Glutamatergic neuron (in vitro differentiated cells): ENCODE results near the gene MPP1. TPM values are rescaled to one million over a fixed set of nuclear protein-coding genes. Genes with fewer than 3 reads are reported as not detected.

Source experiments
- DNase-seq: peaks from one replicate; pipeline ENCODE4 v3.0.0; 2022
- H3K27ac Mint-ChIP-seq: one replicate; pipeline ENCODE4 v1.8.0; 2020; ENCODE audit warnings: mild to moderate bottlenecking, mixed read lengths, inconsistent platforms; ENCODE audit not compliant: unreplicated experiment
- H3K27me3 Mint-ChIP-seq: one replicate; pipeline ENCODE4 v1.8.0; 2020; ENCODE audit warnings: mild to moderate bottlenecking, moderate library complexity, mixed read lengths, inconsistent platforms; ENCODE audit not compliant: unreplicated experiment
- H3K36me3 Mint-ChIP-seq: one replicate; pipeline ENCODE4 v1.8.0; 2020; ENCODE audit warnings: mild to moderate bottlenecking, mixed read lengths, inconsistent platforms; ENCODE audit not compliant: unreplicated experiment
- H3K4me1 Mint-ChIP-seq: one replicate; pipeline ENCODE4 v1.8.0; 2020; ENCODE audit warnings: mild to moderate bottlenecking, low read depth, mixed read lengths, inconsistent platforms; ENCODE audit not compliant: unreplicated experiment
- H3K4me3 Mint-ChIP-seq: one replicate; pipeline ENCODE4 v1.8.0; 2020; ENCODE audit warnings: mild to moderate bottlenecking, mixed read lengths, inconsistent platforms; ENCODE audit not compliant: unreplicated experiment
- H3K9me3 Mint-ChIP-seq: one replicate; pipeline ENCODE4 v1.8.0; 2020; ENCODE audit warnings: mild to moderate bottlenecking, moderate library complexity, mixed read lengths, inconsistent platforms; ENCODE audit not compliant: unreplicated experiment
- total RNA-seq: library from RNA; stranded (reverse); fragmentation: NEBNext Ultra II Directional; extraction: Animal tissue kit (Norgen Biotek cat#: 25700); gene quantifications from one replicate; pipeline ENCODE4 v1.2.1, GENCODE V29; 2021; ENCODE audit not compliant: unreplicated experiment
- TF ChIP-seq, protein P1 (sequence below): fragments of 200-600 bp; sonication (generic); IDR thresholded peaks from one replicate; pipeline ENCODE4 v1.5.0; 2021; ENCODE audit not compliant: partially characterized antibody, unreplicated experiment

Gene MPP1
- total RNA-seq, 1 donor from 2014 or later: 12.7 TPM

DNA sequence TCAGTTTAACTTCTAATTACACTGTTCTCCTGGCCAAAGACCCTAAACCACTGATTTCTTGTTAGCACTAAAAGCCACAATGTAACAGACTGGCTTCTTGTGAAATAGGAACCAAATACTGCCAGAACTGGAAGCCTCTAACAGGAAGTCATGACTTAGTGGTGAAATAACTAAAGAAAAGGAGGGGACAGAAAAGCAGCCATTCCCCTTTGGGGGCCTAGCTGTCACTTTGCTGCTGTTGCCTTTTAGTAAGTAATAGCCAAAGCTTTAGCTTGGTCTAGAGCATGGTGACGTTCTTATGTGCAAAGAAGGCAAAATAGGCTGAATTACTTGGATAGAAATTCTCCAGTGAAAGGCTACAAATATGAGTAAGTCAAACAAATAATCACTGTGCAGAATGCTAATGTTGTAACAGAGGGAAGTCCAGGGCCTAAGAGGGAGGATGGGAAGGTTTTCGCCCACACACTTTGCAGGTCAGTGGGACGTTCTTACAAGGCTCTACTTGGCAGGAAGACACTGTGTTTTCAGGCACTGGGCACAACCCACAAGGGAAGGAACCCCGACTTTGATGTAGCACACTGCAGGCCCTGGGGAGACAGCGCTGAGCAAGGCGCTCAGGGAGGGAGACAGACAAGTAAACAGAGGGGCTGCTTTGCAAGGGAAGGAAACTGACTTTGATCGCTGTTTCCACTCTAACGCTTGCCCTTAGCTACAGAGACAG is 71.1 kb downstream of the MPP1 start:
- H3K9me3 Mint-ChIP-seq: no peaks in the 10 kb centered on the region
- no peak for DNase-seq

DNA sequence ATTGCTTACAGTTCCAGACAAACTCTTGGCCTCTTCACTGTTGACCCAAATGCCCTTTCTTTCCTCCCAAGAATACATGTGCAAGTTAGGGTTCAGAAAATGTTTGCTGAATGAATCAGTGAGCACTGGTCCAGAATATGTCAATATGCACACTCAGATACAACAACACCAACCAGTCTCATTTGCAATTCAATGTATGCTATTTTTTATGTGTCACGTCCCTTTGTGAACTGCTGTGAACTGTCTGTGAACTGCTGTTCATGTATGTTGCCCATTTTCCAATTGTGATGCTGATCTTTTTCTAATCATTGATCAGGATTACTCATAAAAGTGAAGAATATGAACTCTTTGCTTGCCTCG is 72.2 kb downstream of the MPP1 start:
- no peaks in the 10 kb centered on the region for H3K36me3 Mint-ChIP-seq
- H3K4me3 Mint-ChIP-seq: no peak overlapping the region
- no peak overlapping the region for H3K27ac Mint-ChIP-seq
- H3K27me3 Mint-ChIP-seq: no peaks in the 10 kb centered on the region
- TF ChIP-seq, protein P1, sequence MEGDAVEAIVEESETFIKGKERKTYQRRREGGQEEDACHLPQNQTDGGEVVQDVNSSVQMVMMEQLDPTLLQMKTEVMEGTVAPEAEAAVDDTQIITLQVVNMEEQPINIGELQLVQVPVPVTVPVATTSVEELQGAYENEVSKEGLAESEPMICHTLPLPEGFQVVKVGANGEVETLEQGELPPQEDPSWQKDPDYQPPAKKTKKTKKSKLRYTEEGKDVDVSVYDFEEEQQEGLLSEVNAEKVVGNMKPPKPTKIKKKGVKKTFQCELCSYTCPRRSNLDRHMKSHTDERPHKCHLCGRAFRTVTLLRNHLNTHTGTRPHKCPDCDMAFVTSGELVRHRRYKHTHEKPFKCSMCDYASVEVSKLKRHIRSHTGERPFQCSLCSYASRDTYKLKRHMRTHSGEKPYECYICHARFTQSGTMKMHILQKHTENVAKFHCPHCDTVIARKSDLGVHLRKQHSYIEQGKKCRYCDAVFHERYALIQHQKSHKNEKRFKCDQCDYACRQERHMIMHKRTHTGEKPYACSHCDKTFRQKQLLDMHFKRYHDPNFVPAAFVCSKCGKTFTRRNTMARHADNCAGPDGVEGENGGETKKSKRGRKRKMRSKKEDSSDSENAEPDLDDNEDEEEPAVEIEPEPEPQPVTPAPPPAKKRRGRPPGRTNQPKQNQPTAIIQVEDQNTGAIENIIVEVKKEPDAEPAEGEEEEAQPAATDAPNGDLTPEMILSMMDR: no peak
- peaks cover 4% of the 10 kb centered on the region for H3K4me1 Mint-ChIP-seq
- H3K9me3 Mint-ChIP-seq: no peaks in the 10 kb centered on the region
- no peak for DNase-seq

More for the DNA sequence above, 71.1 kb downstream of the MPP1 start:
- H3K36me3 Mint-ChIP-seq: no peaks in the 10 kb centered on the region
- peaks cover 4% of the 10 kb centered on the region for H3K4me1 Mint-ChIP-seq
- no peak overlapping the region for H3K4me3 Mint-ChIP-seq
- TF ChIP-seq, protein P1: no peak
- no peaks in the 10 kb centered on the region for H3K27me3 Mint-ChIP-seq
- no peak overlapping the region for H3K27ac Mint-ChIP-seq

DNA sequence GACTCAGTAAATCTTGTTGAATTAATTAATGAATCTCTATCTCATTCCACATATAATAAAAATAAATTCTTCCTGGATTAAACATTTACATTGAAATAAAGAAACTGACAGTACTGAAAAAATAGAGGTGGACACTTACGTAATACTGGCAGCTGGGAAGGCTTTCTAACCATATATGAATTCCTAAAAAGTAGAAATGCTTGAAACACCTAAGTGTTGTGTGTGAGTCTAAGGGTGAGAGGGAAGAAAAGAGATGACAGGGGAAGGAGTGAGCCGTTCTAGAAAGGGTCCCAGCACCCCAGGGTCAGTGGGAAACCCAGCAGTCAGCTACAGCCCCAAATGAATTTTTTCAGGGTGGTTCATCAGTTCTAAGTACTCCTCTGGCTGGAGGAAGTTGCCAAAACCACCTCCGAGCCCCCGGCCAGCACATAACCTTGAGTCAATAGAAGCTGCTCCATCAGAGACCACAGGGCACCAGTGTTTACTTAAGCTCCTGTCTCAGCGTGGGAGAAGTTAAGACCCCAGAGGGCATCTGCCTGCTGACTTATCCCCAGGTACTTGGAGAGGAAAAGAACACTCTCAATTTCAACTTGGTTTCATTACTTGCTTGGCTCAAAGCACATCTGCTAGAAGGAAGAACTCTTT is 72.7 kb downstream of the MPP1 start:
- Mint-ChIP-seq H3K27ac (no peak overlapping the region), H3K4me1 (peaks cover 4% of the 10 kb centered on the region)

DNA sequence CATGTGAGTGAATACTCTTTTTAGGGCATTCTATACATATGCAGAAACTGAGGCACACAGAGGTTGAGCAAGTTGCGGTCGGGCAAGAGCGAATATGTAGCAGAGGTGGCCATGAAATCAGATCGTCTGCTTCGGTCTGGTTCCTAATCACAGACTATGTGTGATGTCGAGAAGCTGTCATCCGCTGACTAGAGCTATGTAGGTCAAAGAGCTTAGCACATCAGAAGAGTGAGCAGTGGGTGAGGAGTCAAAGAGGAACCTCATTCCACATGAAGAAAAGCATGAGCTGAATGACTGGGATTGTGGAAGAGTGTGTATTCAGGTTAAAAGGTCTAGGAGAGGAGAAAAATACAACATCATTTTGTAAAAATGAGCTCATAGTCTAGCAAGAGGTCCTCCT is 73.4 kb downstream of the MPP1 start:
- no peak for DNase-seq
- Mint-ChIP-seq H3K27ac (no peak overlapping the region), H3K36me3 (no peaks in the 10 kb centered on the region), H3K4me1 (peaks cover 4% of the 10 kb centered on the region), H3K27me3 (no peaks in the 10 kb centered on the region), H3K9me3 (no peaks in the 10 kb centered on the region), H3K4me3 (no peak overlapping the region)
- TF ChIP-seq, protein P1: no peak

More for the DNA sequence above, 72.7 kb downstream of the MPP1 start:
- Mint-ChIP-seq H3K36me3 (no peaks in the 10 kb centered on the region), H3K27me3 (no peaks in the 10 kb centered on the region), H3K9me3 (no peaks in the 10 kb centered on the region), H3K4me3 (no peak overlapping the region)
- DNase-seq: no peak
- TF ChIP-seq, protein P1: no peak

DNA sequence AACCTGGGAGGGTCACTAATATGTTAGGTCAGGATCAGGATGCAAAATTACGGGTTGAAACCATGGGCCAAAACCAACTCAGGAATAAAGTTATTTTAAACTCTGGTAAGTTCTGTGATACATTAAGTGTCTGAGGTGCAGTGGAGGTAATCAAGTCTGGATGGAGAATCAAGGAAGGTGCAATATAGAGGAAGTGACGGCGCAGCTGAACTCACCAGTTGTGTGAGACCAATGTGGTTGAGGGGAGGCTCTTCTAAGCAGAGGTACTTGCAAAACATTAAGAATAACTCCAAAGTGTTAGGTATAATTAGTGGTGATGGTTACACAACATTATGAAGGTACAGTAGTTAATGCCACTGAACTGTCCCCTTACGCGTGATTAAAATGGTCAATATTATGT is 74.1 kb downstream of the MPP1 start:
- Mint-ChIP-seq H3K9me3 (no peaks in the 10 kb centered on the region), H3K4me1 (peaks cover 4% of the 10 kb centered on the region), H3K36me3 (no peaks in the 10 kb centered on the region), H3K27ac (no peak overlapping the region), H3K4me3 (no peak overlapping the region), H3K27me3 (no peaks in the 10 kb centered on the region)
- TF ChIP-seq, protein P1: no peak
- no peak for DNase-seq
